SW480 (cell line): ENCODE measurements around the gene DIS3L2.
"Not testable (repeated sequence)": the region's sequence is repeated elsewhere in the genome, so short reads cannot be mapped to it uniquely, and the experiment has no call there.

Experiments
- DNase-seq: peaks from one replicate; pipeline ENCODE4 v3.0.0-alpha.2; 2016; ENCODE audit warnings: low spot score

The DIS3L2 gene

GRCh38 chr2:232058063-232058877 is 96.8 kb downstream of the DIS3L2 start:
- DNase-seq: no peak

GRCh38 chr2:232058931-232059330 is 97.4 kb downstream of the DIS3L2 start:
- DNase-seq: no peak

- no peak for DNase-seq
These were observed 99.8 kb downstream of the DIS3L2 start for GRCh38 chr2:232061265-232061664.

GRCh38 chr2:232073026-232073425 is 111.5 kb downstream of the DIS3L2 start:
- no peak for DNase-seq

GRCh38 chr2:232073699-232074098 is 112.2 kb downstream of the DIS3L2 start:
- no peak for DNase-seq

GRCh38 chr2:232075080-232075479 is 113.6 kb downstream of the DIS3L2 start:
- no peak for DNase-seq

GRCh38 chr2:232075859-232076258 is 114.3 kb downstream of the DIS3L2 start:
- no peak for DNase-seq

- DNase-seq: no peak
These were observed 114.8 kb downstream of the DIS3L2 start for GRCh38 chr2:232076272-232076671.

- DNase-seq: no peak
These were observed 115.2 kb downstream of the DIS3L2 start for GRCh38 chr2:232076736-232077135.

GRCh38 chr2:232085164-232085563 is 123.7 kb downstream of the DIS3L2 start:
- DNase-seq: no peak

GRCh38 chr2:232085826-232086425 is 124.4 kb downstream of the DIS3L2 start:
- no peak for DNase-seq

- DNase-seq: no peak
These were observed 127.3 kb downstream of the DIS3L2 start for GRCh38 chr2:232088771-232089170.

GRCh38 chr2:232094201-232094600 is 132.7 kb downstream of the DIS3L2 start:
- DNase-seq: no peak

GRCh38 chr2:232094883-232095282 is 133.4 kb downstream of the DIS3L2 start:
- DNase-seq: no peak

- DNase-seq: no peak
These were observed 135.7 kb downstream of the DIS3L2 start for GRCh38 chr2:232097260-232097659.

GRCh38 chr2:232097758-232098157 is 136.2 kb downstream of the DIS3L2 start:
- no peak for DNase-seq

GRCh38 chr2:232102380-232102779 is 140.9 kb downstream of the DIS3L2 start:
- DNase-seq: no peak

- DNase-seq: no peak
These were observed 141.7 kb downstream of the DIS3L2 start for GRCh38 chr2:232103140-232103737.

- no peak for DNase-seq
These were observed 142.6 kb downstream of the DIS3L2 start for GRCh38 chr2:232104076-232104646.

GRCh38 chr2:232111551-232111950 is 150.0 kb downstream of the DIS3L2 start:
- DNase-seq: no peak

- no peak for DNase-seq
These were observed 152.3 kb downstream of the DIS3L2 start for GRCh38 chr2:232113821-232114220.

- DNase-seq: not testable (repeated sequence)
These were observed 154.3 kb downstream of the DIS3L2 start for GRCh38 chr2:232115728-232116361.
